ENCODE results near the gene CPLX1.

DNA sequence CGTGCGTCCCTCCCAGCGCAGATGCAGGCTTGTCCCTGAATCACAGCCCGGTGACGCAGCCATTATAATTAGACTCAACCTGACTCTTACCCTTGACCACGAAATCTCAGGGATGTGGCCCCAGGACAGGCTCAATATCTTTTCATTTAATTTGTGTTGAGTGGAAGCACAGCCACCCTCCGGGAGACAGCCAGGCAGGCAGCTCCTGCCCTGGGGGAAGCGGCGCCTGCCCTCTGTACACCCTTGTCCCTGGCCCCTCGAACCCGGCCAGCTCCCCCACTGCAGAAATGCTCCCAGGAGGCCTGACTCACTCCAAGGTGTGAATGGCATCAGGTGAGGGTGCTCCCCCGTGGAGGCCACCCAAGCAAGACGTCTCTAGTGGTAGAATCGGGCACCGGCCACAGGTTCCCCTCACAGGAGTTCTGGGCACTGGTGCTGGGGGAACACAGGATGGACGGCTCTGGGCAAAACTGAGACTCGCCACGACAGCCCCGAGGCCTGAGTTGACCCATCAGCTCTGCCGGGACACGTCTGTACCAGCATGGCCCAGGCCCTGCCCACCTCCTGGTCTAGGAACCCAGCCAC, 2.7 kb downstream of the CPLX1 start:
- TF ChIP-seq, protein P1, sequence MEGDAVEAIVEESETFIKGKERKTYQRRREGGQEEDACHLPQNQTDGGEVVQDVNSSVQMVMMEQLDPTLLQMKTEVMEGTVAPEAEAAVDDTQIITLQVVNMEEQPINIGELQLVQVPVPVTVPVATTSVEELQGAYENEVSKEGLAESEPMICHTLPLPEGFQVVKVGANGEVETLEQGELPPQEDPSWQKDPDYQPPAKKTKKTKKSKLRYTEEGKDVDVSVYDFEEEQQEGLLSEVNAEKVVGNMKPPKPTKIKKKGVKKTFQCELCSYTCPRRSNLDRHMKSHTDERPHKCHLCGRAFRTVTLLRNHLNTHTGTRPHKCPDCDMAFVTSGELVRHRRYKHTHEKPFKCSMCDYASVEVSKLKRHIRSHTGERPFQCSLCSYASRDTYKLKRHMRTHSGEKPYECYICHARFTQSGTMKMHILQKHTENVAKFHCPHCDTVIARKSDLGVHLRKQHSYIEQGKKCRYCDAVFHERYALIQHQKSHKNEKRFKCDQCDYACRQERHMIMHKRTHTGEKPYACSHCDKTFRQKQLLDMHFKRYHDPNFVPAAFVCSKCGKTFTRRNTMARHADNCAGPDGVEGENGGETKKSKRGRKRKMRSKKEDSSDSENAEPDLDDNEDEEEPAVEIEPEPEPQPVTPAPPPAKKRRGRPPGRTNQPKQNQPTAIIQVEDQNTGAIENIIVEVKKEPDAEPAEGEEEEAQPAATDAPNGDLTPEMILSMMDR (IDR thresholded peaks at IDR 0.05), result no peak
- no peak for TF ChIP-seq POLR2A (IDR thresholded peaks at IDR 0.05)
